ENCODE measurements around the gene OR52W1. TPM values are rescaled to one million over a fixed set of nuclear protein-coding genes. Genes with fewer than 3 reads are reported as not detected.
A peak's percentile ranks its signal among the peaks of the same experiment; 100 is the strongest.

Gene OR52W1
- total and polyA plus RNA-seq, 2 donors (not counting 1 experiment from before 2014, with no cell fraction given), result not detected

DNA sequence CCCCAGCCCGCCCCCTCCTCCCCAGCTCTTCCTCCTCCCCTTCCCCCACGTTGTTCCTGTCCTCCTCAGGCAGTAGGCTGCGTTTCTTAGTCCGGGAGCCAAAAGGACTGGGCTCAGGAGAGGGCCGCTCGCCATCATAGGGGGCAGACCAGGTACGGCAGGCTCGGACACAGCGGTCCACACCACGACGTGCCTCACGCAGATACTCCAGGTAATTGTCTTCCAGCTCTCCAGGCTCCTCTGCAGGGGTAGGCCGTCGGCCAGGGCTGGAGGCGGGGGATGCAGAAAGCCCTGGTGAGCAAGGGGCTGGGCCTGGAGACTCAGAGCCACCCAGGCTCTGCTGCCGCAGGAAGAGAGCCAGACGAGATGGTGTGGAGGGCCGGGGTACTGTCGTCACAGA is 18.7 kb downstream of the OR52W1 start:
- Histone ChIP-seq H4K20me1 (ENCODE audit: control insufficient read depth, extremely low read depth, insufficient read depth, low read length) (no peaks in the 10 kb centered on the region), H2AFZ (ENCODE audit: low read length) (no peak overlapping the region), H3K4me3 (replicated peaks in 1 of 4; ENCODE audit: control extremely low read depth in 1 of 4, insufficient read depth in 1 of 4, low read depth in 3 of 4, low read length in 4 of 4) (no peak overlapping the region), H3K36me3 (ENCODE audit: control insufficient read depth, insufficient read depth, low read length) (peaks cover 16% of the 10 kb centered on the region), H3K4me1 (ENCODE audit: control insufficient read depth, extremely low read depth, insufficient read depth, low read length) (peaks cover 2% of the 10 kb centered on the region), H3K27ac (ENCODE audit: insufficient read depth, low read length) (no peak overlapping the region), H3K9me3 (ENCODE audit: control insufficient read depth, insufficient read depth, low read depth, low read length) (no peaks in the 10 kb centered on the region), H3K4me2 (ENCODE audit: extremely low read depth, insufficient read depth, low read length) (no peak overlapping the region), H3K79me2 (ENCODE audit: control insufficient read depth, insufficient read depth, low read length) (no peaks in the 10 kb centered on the region), H3K27me3 (ENCODE audit: control insufficient read depth, insufficient read depth, low read length) (no peaks in the 10 kb centered on the region), H3K9ac (ENCODE audit: insufficient read depth, low read length) (no peak overlapping the region)
- DNase-seq (ENCODE audit: low read depth in 2 of 2), result no peak
- TF ChIP-seq EZH2 (IDR thresholded peaks at IDR 0.05; ENCODE audit: low read length, missing control alignments), result no peak

DNA sequence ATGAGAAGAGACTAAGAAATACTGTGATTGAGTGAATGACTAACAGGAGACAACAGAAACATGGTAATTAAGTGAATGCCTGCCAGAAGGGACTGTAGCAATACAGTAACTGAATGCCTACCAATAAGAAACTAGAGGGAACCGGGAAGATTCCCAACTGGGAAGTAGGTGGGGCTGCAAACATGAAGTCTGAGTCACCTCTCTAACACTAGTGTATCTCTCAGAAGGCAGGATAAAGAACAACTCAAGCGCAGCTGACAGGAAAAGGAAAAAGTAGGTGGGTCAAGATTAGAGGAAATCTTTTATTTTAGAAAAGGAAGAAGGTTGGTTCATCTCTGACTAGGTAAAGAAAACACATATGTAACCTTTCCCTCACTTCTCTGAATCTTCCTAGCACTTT is 20.3 kb downstream of the OR52W1 start:
- H3K9ac ChIP-seq (ENCODE audit: insufficient read depth, low read length), result no peak overlapping the region
- no peak overlapping the region for H3K27ac ChIP-seq (ENCODE audit: insufficient read depth, low read length)
- peaks cover 2% of the 10 kb centered on the region for H3K4me1 ChIP-seq (ENCODE audit: control insufficient read depth, extremely low read depth, insufficient read depth, low read length)
- TF ChIP-seq EZH2 (IDR thresholded peaks at IDR 0.05; ENCODE audit: low read length, missing control alignments), result no peak
- TF ChIP-seq, protein P1, sequence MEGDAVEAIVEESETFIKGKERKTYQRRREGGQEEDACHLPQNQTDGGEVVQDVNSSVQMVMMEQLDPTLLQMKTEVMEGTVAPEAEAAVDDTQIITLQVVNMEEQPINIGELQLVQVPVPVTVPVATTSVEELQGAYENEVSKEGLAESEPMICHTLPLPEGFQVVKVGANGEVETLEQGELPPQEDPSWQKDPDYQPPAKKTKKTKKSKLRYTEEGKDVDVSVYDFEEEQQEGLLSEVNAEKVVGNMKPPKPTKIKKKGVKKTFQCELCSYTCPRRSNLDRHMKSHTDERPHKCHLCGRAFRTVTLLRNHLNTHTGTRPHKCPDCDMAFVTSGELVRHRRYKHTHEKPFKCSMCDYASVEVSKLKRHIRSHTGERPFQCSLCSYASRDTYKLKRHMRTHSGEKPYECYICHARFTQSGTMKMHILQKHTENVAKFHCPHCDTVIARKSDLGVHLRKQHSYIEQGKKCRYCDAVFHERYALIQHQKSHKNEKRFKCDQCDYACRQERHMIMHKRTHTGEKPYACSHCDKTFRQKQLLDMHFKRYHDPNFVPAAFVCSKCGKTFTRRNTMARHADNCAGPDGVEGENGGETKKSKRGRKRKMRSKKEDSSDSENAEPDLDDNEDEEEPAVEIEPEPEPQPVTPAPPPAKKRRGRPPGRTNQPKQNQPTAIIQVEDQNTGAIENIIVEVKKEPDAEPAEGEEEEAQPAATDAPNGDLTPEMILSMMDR (conservative IDR thresholded peaks at IDR 0.05 in 1 of 2, IDR thresholded peaks at IDR 0.05 in 1 of 2; ENCODE audit: low read depth in 1 of 2, low read length in 2 of 2), result no peak
- H3K4me3 ChIP-seq (replicated peaks in 1 of 4; ENCODE audit: control extremely low read depth in 1 of 4, insufficient read depth in 1 of 4, low read depth in 3 of 4, low read length in 4 of 4), result no peak overlapping the region
- DNase-seq (ENCODE audit: low read depth in 2 of 2), result peak; percentile 87 to 91
- no peaks in the 10 kb centered on the region for H3K79me2 ChIP-seq (ENCODE audit: control insufficient read depth, insufficient read depth, low read length)
- H3K27me3 ChIP-seq (ENCODE audit: control insufficient read depth, insufficient read depth, low read length), result no peaks in the 10 kb centered on the region
- no peak overlapping the region for H3K4me2 ChIP-seq (ENCODE audit: extremely low read depth, insufficient read depth, low read length)
- H2AFZ ChIP-seq (ENCODE audit: low read length), result no peak overlapping the region
- H3K9me3 ChIP-seq (ENCODE audit: control insufficient read depth, insufficient read depth, low read depth, low read length), result no peaks in the 10 kb centered on the region
- H4K20me1 ChIP-seq (ENCODE audit: control insufficient read depth, extremely low read depth, insufficient read depth, low read length), result no peaks in the 10 kb centered on the region
- H3K36me3 ChIP-seq (ENCODE audit: control insufficient read depth, insufficient read depth, low read length), result peaks cover 18% of the 10 kb centered on the region

DNA sequence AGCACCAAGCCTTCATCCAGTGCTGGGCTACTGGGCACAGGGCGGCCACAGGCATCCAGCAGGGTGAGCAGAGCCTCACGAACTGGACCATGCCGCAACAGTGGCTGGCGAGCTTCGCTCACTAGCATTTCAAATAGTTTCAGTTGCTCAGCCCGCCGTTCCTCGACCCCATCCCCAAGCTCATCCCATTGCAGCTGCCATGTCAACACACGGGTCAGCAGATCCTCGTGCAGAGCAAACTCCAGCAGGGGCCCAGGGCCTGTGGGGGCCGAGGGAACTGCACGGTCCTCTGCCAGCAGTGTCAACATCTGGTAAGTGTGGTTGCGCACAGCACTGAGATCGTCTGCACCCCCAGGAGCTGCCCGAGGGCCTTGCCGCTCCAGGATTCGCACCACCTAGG is 24.8 kb downstream of the OR52W1 start:
- Histone ChIP-seq H3K4me3 (replicated peaks in 1 of 4; ENCODE audit: control extremely low read depth in 1 of 4, insufficient read depth in 1 of 4, low read depth in 3 of 4, low read length in 4 of 4) (no peak overlapping the region), H3K79me2 (ENCODE audit: control insufficient read depth, insufficient read depth, low read length) (peaks cover 2% of the 10 kb centered on the region), H3K9ac (ENCODE audit: insufficient read depth, low read length) (no peak overlapping the region), H3K4me1 (ENCODE audit: control insufficient read depth, extremely low read depth, insufficient read depth, low read length) (peaks cover 2% of the 10 kb centered on the region), H3K27me3 (ENCODE audit: control insufficient read depth, insufficient read depth, low read length) (no peaks in the 10 kb centered on the region), H3K36me3 (ENCODE audit: control insufficient read depth, insufficient read depth, low read length) (peaks cover 5% of the 10 kb centered on the region), H3K27ac (ENCODE audit: insufficient read depth, low read length) (no peak overlapping the region), H3K4me2 (ENCODE audit: extremely low read depth, insufficient read depth, low read length) (no peak overlapping the region), H2AFZ (ENCODE audit: low read length) (no peak overlapping the region), H3K9me3 (ENCODE audit: control insufficient read depth, insufficient read depth, low read depth, low read length) (no peaks in the 10 kb centered on the region), H4K20me1 (ENCODE audit: control insufficient read depth, extremely low read depth, insufficient read depth, low read length) (no peaks in the 10 kb centered on the region)
- TF ChIP-seq, protein P1 (conservative IDR thresholded peaks at IDR 0.05 in 1 of 2, IDR thresholded peaks at IDR 0.05 in 1 of 2; ENCODE audit: low read depth in 1 of 2, low read length in 2 of 2), result no peak
- no peak for TF ChIP-seq EZH2 (IDR thresholded peaks at IDR 0.05; ENCODE audit: low read length, missing control alignments)
- no peak for DNase-seq (ENCODE audit: low read depth in 2 of 2)

Measured in fibroblast of lung (primary cell).